Measurements from ENCODE around the gene LGI1.
A peak's percentile ranks its signal among the peaks of the same experiment; 100 is the strongest.

LGI1 gene

DNA sequence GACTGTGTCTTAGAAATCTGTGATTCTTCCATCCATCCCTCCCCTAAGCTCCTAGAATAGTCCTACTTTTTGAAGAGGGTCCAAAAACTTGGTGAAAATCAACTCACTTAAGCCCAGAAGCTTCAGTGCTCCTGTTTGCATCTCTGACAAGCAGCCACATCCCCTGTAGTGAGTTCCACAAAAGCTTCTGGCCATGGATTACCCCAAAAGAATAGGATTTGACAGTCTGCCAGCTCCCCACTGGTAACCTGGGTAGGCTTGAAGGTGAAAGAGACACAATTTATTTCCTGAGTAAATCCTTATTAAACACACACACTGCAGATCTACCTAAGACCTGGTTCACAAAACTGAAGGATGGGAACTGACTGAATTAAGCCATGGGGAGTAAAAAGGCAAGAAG lies 46.5 kb downstream of the LGI1 start:
- H3K27me3 ChIP-seq (ENCODE audit: insufficient read depth, insufficient read length), result no peaks in the 10 kb centered on the region
- no peaks in the 10 kb centered on the region for H3K36me3 ChIP-seq (ENCODE audit: insufficient read depth, insufficient read length, low read length)
- H3K4me3 ChIP-seq (ENCODE audit: insufficient read length, low read depth), result no peak overlapping the region
- no peak overlapping the region for H3K9ac ChIP-seq (ENCODE audit: insufficient read length, low read depth)
- TF ChIP-seq YY1 (IDR thresholded peaks at IDR 0.05; ENCODE audit: insufficient read depth, insufficient read length) (no peak), ZNF274 (IDR thresholded peaks at IDR 0.05; ENCODE audit: low read depth, low read length) (no peak), SUZ12 (IDR thresholded peaks at IDR 0.05; ENCODE audit: extremely low read depth, insufficient read depth, insufficient read length) (no peak)
- H3K4me1 ChIP-seq (ENCODE audit: insufficient read depth, insufficient read length), result no peaks in the 10 kb centered on the region
- no peak for DNase-seq (ENCODE audit: low read depth, low spot score)
- no peaks in the 10 kb centered on the region; the same call in 1 of the 2 replicates for H3K9me3 ChIP-seq (ENCODE audit: insufficient read depth, low read length)

DNA sequence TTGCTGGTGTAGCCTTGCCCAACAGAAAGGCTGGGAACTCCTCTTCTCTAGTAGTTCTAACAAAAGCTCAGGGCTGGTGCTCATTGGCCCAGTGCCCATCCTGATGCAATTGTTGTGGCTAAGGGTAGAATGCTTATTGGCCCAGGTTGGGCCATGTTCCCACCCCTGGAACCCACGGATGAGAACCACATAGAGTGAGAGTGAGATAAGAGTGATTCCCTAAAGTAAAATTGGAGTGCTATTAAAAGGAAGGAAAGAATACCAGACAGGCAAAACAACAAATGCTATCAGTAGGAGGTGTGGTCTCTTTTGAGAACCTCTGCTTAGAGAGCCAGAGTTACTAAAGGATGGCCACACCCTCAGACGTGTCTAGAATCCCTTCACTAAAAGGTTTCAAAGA lies 49.2 kb downstream of the LGI1 start:
- DNase-seq (ENCODE audit: low read depth, low spot score), result no peak

DNA sequence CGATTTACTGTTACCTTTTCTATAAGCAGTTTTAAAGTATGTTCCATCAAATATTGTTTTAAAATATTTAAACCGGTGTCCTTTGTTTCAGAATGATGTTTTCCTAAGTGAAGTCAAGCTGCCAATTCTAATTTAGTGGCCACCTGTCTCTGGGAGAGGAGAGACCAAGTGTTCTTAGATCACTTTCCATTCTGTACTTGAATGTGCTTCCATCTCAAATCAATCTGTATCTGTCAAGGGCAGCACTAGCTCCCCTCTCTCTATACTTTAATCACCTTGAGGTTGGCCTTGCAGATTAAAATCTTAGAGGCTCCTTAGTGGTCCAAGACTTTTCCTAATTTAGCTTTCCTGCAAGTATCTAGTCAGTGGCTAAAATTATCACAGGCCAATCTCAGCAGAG lies 49.6 kb downstream of the LGI1 start:
- TF ChIP-seq SUZ12 (IDR thresholded peaks at IDR 0.05; ENCODE audit: extremely low read depth, insufficient read depth, insufficient read length), result no peak
- no peak for TF ChIP-seq YY1 (IDR thresholded peaks at IDR 0.05; ENCODE audit: insufficient read depth, insufficient read length)
- no peak for TF ChIP-seq ZNF274 (IDR thresholded peaks at IDR 0.05; ENCODE audit: low read depth, low read length)
- Histone ChIP-seq H3K27me3 (ENCODE audit: insufficient read depth, insufficient read length) (no peaks in the 10 kb centered on the region), H3K36me3 (ENCODE audit: insufficient read depth, insufficient read length, low read length) (no peaks in the 10 kb centered on the region), H3K4me3 (ENCODE audit: insufficient read length, low read depth) (no peak overlapping the region), H3K4me1 (ENCODE audit: insufficient read depth, insufficient read length) (no peaks in the 10 kb centered on the region), H3K9ac (ENCODE audit: insufficient read length, low read depth) (no peak overlapping the region), H3K9me3 (ENCODE audit: insufficient read depth, low read length) (no peaks in the 10 kb centered on the region; the same call in 1 of the 2 replicates)
- no peak for DNase-seq (ENCODE audit: low read depth, low spot score)

More for the DNA sequence above, 49.2 kb downstream of the LGI1 start:
- H3K9me3 ChIP-seq (ENCODE audit: insufficient read depth, low read length), result no peaks in the 10 kb centered on the region; the same call in 1 of the 2 replicates
- no peaks in the 10 kb centered on the region for H3K36me3 ChIP-seq (ENCODE audit: insufficient read depth, insufficient read length, low read length)
- no peak for TF ChIP-seq ZNF274 (IDR thresholded peaks at IDR 0.05; ENCODE audit: low read depth, low read length)
- no peak for TF ChIP-seq SUZ12 (IDR thresholded peaks at IDR 0.05; ENCODE audit: extremely low read depth, insufficient read depth, insufficient read length)
- TF ChIP-seq YY1 (IDR thresholded peaks at IDR 0.05; ENCODE audit: insufficient read depth, insufficient read length), result no peak
- H3K4me1 ChIP-seq (ENCODE audit: insufficient read depth, insufficient read length), result no peaks in the 10 kb centered on the region
- no peak overlapping the region for H3K4me3 ChIP-seq (ENCODE audit: insufficient read length, low read depth)
- H3K9ac ChIP-seq (ENCODE audit: insufficient read length, low read depth), result no peak overlapping the region
- no peaks in the 10 kb centered on the region for H3K27me3 ChIP-seq (ENCODE audit: insufficient read depth, insufficient read length)

DNA sequence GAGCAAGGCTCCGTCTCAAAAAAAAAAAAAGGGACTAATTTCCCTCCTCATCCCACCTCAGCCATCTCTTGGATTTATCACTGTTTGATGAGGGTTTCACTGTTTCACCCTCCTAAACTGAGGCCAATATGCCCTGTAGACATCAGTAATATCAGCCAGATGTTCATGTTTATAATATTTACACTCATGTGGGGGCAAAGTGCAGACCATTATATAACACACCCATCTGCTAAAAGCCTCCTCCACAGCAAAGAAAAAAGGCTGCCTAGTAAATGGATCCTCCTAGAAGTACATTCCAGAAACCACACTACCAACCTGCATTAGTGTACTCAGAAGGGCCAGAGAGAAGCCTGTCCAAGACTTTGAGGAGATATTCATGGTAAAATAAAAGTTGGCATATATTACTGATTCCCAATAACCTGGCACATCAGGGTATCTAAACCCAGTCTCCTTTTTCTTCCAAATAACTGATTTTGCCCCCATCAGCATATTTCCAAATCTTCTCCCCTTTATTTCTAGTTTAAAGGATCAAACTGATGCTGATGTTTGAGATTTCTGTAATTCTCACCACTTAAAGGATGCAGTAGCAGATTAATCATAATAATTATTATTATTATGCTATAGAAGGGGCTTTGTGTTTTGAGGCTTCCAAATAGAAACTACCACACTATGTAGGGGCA lies 55.1 kb downstream of the LGI1 start:
- TF ChIP-seq YY1 (IDR thresholded peaks at IDR 0.05; ENCODE audit: insufficient read depth, insufficient read length), result no peak
- no peak for TF ChIP-seq ZNF274 (IDR thresholded peaks at IDR 0.05; ENCODE audit: low read depth, low read length)
- TF ChIP-seq SUZ12 (IDR thresholded peaks at IDR 0.05; ENCODE audit: extremely low read depth, insufficient read depth, insufficient read length), result no peak
- H3K9me3 ChIP-seq (ENCODE audit: insufficient read depth, low read length), result no peaks in the 10 kb centered on the region
- H3K36me3 ChIP-seq (ENCODE audit: insufficient read depth, insufficient read length, low read length), result no peaks in the 10 kb centered on the region
- H3K27me3 ChIP-seq (ENCODE audit: insufficient read depth, insufficient read length), result peaks cover 15% of the 10 kb centered on the region
- no peak overlapping the region for H3K4me3 ChIP-seq (ENCODE audit: insufficient read length, low read depth)
- no peak for DNase-seq (ENCODE audit: low read depth, low spot score)
- no peaks in the 10 kb centered on the region for H3K4me1 ChIP-seq (ENCODE audit: insufficient read depth, insufficient read length)
- no peak overlapping the region for H3K9ac ChIP-seq (ENCODE audit: insufficient read length, low read depth)

DNA sequence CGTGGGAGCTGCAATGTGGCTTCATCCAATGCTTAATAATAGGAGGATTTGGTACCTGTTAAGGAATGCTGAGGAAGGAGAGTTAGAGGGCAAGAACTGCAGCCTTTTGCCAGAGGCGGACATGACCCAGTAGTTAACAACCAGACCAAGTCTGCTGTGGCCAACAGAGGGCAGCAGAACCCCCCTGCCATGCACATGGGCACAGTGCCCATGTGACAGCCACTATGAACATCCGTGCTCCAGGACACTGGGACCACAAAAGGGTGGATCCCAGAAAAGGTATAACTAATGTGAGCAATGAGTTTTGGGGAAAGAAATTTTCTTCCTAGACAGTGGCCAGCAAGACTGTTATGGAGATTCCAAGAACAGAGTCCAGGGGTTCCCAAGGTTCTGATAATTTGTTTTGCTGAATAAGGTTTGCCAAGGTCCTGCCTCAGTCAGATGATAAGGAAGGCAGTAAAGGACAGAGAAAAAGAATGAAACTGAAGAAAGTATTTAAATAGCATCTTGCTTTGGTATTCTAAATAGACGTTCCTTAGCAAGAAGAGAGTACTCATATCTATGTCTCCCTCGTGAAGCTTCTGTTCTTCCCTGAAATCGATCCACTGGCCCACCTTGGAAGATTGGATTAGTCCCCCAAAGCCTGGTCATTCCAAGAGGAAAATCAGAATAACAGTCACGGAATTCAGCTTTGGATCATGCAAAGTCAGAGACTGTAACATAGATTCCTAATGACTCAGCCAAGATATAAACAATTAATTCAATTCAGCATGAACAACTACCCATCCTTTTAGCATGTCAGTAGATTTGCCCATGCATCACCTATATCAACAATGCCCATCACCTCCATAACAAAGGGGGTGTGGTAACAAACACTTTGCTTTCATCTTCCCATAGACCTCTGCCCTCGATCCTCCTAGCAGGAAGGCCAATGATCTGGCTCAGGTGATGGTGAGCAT lies 56.0 kb downstream of the LGI1 start:
- peak; percentile 28 for DNase-seq (ENCODE audit: low read depth, low spot score)
- H3K27me3 ChIP-seq (ENCODE audit: insufficient read depth, insufficient read length), result peaks cover 16% of the 10 kb centered on the region
- TF ChIP-seq ZNF274 (IDR thresholded peaks at IDR 0.05; ENCODE audit: low read depth, low read length) (no peak), YY1 (IDR thresholded peaks at IDR 0.05; ENCODE audit: insufficient read depth, insufficient read length) (no peak), SUZ12 (IDR thresholded peaks at IDR 0.05; ENCODE audit: extremely low read depth, insufficient read depth, insufficient read length) (no peak)
- H3K9me3 ChIP-seq (ENCODE audit: insufficient read depth, low read length), result no peaks in the 10 kb centered on the region
- H3K4me3 ChIP-seq (ENCODE audit: insufficient read length, low read depth), result no peak overlapping the region
- H3K9ac ChIP-seq (ENCODE audit: insufficient read length, low read depth), result no peak overlapping the region
- H3K36me3 ChIP-seq (ENCODE audit: insufficient read depth, insufficient read length, low read length), result no peaks in the 10 kb centered on the region
- H3K4me1 ChIP-seq (ENCODE audit: insufficient read depth, insufficient read length), result no peaks in the 10 kb centered on the region

DNA sequence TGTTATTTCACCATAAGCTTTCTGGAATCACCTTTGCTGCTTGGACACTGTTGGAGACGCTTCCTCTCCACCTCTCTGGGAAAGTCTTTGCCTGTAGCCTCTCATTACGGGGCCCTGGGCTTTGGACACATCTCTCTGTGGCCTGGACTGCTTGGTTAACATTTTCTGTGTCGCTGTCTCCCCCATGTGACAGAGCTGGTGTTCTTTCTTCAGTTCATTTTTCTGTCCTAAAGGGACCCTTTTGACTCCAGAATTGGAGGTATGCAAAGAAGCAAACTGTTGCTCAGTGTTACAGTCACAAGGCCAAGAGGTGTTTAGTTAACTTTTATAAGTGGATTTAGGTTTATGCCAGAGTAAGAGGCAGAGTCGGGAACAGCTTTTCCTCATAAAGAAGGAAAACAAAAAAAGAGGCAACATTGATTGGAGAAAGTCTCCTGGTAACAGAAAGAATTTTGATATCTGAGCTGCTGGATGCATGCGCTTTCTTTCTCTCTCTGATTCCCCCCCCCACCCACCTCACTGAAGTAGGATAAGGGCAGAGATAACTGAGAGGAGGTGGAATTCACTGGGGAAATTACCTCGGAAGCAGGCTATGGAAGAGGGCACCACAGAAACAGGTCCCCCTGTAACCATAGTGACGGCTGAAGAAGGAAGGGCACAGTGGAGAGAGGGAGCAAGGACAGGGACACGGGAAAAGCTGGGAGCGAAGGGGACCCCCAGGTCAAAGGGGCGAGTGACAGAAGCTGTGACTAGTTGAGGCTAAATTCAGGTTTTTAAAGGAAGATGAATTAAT lies 57.8 kb downstream of the LGI1 start:
- no peaks in the 10 kb centered on the region for H3K36me3 ChIP-seq (ENCODE audit: insufficient read depth, insufficient read length, low read length)
- no peaks in the 10 kb centered on the region for H3K4me1 ChIP-seq (ENCODE audit: insufficient read depth, insufficient read length)
- H3K9me3 ChIP-seq (ENCODE audit: insufficient read depth, low read length), result no peaks in the 10 kb centered on the region; the same call in 1 of the 2 replicates
- DNase-seq (ENCODE audit: low read depth, low spot score), result peak; percentile 33
- no peak overlapping the region for H3K9ac ChIP-seq (ENCODE audit: insufficient read length, low read depth)
- H3K4me3 ChIP-seq (ENCODE audit: insufficient read length, low read depth), result no peak overlapping the region
- peaks cover 16% of the 10 kb centered on the region for H3K27me3 ChIP-seq (ENCODE audit: insufficient read depth, insufficient read length)
- TF ChIP-seq SUZ12 (IDR thresholded peaks at IDR 0.05; ENCODE audit: extremely low read depth, insufficient read depth, insufficient read length), result no peak
- TF ChIP-seq ZNF274 (IDR thresholded peaks at IDR 0.05; ENCODE audit: low read depth, low read length), result no peak
- no peak for TF ChIP-seq YY1 (IDR thresholded peaks at IDR 0.05; ENCODE audit: insufficient read depth, insufficient read length)

Measured in NT2/D1 (cell line).